ENCODE measurements around the gene GNAL. TPM values are rescaled to one million over a fixed set of nuclear protein-coding genes. Genes with fewer than 3 reads are reported as not detected.

GNAL gene
- total RNA-seq, 6 experiments from 2014 or later = 0.09 to 0.21 (median 0.17) TPM

DNA sequence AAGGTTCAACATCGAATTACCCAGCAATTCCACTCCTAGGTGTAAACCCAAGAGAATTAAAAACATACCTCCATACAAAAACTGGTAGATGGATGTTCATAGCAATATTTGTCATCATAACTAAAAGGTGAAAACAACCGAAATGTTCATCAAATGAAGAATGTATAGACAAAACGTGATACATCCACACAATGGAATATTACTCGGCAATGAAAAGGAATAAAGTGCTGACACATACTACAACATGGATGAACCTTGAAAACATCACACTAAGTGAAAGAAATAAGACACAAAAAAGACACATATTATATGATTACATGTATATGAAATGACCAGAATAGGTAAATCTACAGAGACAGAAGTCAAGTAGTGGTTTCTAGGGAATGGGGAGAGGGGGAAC lies 141.5 kb downstream of the GNAL start:
- no peak for DNase-seq
- Mint-ChIP-seq H3K27me3 (ENCODE audit: insufficient read depth) (peaks cover 2% of the 10 kb centered on the region), H3K4me1 (ENCODE audit: low read depth) (no peaks in the 10 kb centered on the region), H3K4me3 (no peak overlapping the region), H3K36me3 (ENCODE audit: low read depth) (no peaks in the 10 kb centered on the region), H3K27ac (no peak overlapping the region), H3K9me3 (no peaks in the 10 kb centered on the region)
- TF ChIP-seq, protein P1, sequence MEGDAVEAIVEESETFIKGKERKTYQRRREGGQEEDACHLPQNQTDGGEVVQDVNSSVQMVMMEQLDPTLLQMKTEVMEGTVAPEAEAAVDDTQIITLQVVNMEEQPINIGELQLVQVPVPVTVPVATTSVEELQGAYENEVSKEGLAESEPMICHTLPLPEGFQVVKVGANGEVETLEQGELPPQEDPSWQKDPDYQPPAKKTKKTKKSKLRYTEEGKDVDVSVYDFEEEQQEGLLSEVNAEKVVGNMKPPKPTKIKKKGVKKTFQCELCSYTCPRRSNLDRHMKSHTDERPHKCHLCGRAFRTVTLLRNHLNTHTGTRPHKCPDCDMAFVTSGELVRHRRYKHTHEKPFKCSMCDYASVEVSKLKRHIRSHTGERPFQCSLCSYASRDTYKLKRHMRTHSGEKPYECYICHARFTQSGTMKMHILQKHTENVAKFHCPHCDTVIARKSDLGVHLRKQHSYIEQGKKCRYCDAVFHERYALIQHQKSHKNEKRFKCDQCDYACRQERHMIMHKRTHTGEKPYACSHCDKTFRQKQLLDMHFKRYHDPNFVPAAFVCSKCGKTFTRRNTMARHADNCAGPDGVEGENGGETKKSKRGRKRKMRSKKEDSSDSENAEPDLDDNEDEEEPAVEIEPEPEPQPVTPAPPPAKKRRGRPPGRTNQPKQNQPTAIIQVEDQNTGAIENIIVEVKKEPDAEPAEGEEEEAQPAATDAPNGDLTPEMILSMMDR (IDR thresholded peaks at IDR 0.05) = no peak

DNA sequence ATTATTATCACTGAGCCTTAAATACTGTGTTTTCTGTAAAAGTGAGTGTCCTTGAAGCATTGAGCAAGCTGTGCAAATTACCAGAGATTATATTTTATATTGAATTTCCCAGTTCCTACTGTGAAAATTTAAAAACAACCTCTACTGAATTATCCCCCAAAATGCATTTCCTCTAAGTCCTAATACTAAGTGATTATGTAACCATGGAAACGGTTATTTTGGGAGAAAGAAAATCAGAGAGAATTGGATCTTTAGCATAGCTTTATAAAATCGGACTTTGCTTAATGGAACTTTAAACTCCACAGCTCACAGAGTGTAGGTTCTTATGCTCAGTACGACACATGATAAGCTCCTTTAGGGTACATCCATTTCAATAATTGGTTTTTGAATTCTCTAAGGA lies 142.9 kb downstream of the GNAL start:
- Mint-ChIP-seq H3K4me1 (ENCODE audit: low read depth) (no peaks in the 10 kb centered on the region), H3K9me3 (no peaks in the 10 kb centered on the region), H3K27ac (no peak overlapping the region), H3K27me3 (ENCODE audit: insufficient read depth) (peaks cover 4% of the 10 kb centered on the region), H3K36me3 (ENCODE audit: low read depth) (no peaks in the 10 kb centered on the region), H3K4me3 (no peak overlapping the region)
- TF ChIP-seq, protein P1 (IDR thresholded peaks at IDR 0.05) = no peak
- no peak for DNase-seq

DNA sequence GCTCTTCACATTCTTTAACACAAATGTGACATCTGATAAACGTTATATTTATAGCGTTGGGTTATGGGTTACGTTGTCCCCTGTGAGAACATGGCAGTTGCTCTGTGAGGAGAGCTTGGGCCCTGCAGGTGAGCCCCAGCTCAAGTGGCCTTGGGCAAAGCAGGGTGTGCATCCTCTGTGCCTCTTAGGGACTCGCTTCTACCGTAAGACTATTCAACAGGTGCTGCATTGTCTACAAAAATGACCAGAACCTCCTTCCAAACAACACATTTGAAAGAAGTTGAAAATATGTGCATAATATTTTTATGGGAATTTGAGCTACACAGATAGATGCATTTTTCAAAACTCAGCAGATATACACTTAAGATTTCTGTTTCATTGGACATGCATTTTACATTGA lies 145.7 kb downstream of the GNAL start:
- Mint-ChIP-seq H3K4me1 (ENCODE audit: low read depth) (no peaks in the 10 kb centered on the region), H3K27me3 (ENCODE audit: insufficient read depth) (peaks cover 9% of the 10 kb centered on the region), H3K4me3 (no peak overlapping the region)

DNA sequence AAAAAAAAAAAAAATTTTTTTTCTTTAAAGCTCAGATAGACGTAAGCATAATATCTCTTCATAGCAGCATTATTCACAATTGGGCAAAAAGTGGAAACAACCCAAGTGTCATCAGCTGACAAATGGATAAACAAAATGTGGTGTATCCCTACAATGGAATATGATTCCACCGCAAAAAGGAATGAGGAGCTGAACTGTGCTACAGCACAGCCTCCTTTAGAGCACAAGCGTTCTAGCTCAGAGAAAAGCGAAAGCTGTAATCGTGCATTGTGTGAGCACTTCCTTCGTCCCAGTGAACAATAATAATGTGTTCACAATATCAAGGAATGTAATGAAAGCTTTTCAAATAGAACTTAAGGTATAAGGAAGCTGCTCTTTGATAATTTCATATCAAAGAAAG lies 150.5 kb downstream of the GNAL start:
- Mint-ChIP-seq H3K9me3 (no peaks in the 10 kb centered on the region), H3K4me1 (ENCODE audit: low read depth) (no peaks in the 10 kb centered on the region), H3K4me3 (no peak overlapping the region), H3K27me3 (ENCODE audit: insufficient read depth) (peaks cover 11% of the 10 kb centered on the region), H3K27ac (no peak overlapping the region), H3K36me3 (ENCODE audit: low read depth) (no peaks in the 10 kb centered on the region)
- DNase-seq = no peak
- TF ChIP-seq, protein P1 (IDR thresholded peaks at IDR 0.05) = no peak

More for the DNA sequence above, 145.7 kb downstream of the GNAL start:
- DNase-seq = no peak
- Mint-ChIP-seq H3K36me3 (ENCODE audit: low read depth) (no peaks in the 10 kb centered on the region), H3K27ac (no peak overlapping the region), H3K9me3 (no peaks in the 10 kb centered on the region)
- TF ChIP-seq, protein P1 (IDR thresholded peaks at IDR 0.05) = no peak

DNA sequence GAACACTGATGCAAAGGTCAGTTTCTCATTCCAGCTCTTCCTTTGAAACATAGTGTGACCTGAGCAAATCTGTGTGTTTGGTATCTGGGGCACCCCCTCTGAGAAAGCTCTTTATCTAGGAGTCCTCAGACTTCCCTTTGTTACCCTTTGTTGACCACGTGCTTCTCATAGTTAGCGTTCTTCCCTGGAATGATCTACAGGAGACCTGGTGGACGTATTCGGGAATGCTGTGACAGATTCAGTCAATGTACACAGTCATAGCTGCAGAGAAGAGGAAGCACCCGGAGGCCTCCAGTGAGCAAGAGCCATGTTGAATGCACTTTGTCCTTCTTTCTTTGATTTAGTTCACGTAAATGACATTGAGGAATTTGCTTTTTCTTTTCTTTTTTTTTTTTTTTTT lies 151.4 kb downstream of the GNAL start:
- no peak for DNase-seq
- peaks cover 11% of the 10 kb centered on the region for H3K27me3 Mint-ChIP-seq (ENCODE audit: insufficient read depth)
- TF ChIP-seq, protein P1 (IDR thresholded peaks at IDR 0.05) = no peak
- no peak overlapping the region for H3K4me3 Mint-ChIP-seq
- no peak overlapping the region for H3K27ac Mint-ChIP-seq
- no peaks in the 10 kb centered on the region for H3K36me3 Mint-ChIP-seq (ENCODE audit: low read depth)
- no peaks in the 10 kb centered on the region for H3K4me1 Mint-ChIP-seq (ENCODE audit: low read depth)
- H3K9me3 Mint-ChIP-seq = no peaks in the 10 kb centered on the region

DNA sequence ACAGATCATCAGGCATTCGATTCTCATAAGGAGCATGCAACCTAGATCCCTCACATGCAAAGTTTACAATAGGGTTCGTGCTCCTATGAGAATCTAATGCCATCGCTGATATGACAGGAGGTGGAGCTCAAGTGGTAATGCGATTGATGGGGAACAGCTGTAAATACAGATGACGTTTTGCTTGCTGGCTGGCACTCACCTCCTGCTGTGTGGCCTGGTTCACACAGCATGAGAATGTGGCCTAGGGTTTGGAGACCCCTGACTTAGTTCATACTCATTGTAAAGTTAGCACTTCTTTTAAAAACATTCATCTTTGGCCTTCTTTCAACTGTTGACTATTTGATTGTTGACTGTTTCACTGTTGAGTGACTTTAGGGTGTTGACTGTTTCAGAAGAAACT lies 153.5 kb downstream of the GNAL start:
- TF ChIP-seq, protein P1 (IDR thresholded peaks at IDR 0.05) = no peak
- no peak for DNase-seq

More for the DNA sequence above, 153.5 kb downstream of the GNAL start:
- Mint-ChIP-seq H3K4me1 (ENCODE audit: low read depth) (no peaks in the 10 kb centered on the region), H3K9me3 (no peaks in the 10 kb centered on the region), H3K27me3 (ENCODE audit: insufficient read depth) (peaks cover 6% of the 10 kb centered on the region), H3K4me3 (no peak overlapping the region), H3K27ac (no peak overlapping the region), H3K36me3 (ENCODE audit: low read depth) (no peaks in the 10 kb centered on the region)
